Astrocyte (in vitro differentiated cells and primary cell): ENCODE results near the gene PPP2R2D.

Experiments used
- EZH2 ChIP-seq: IDR thresholded peaks from 2 replicates; pipeline ENCODE4 v1.6.1; 2012; ENCODE audit warnings: mild to moderate bottlenecking, low read length, inconsistent platforms; ENCODE audit not compliant: insufficient read depth
- TF ChIP-seq, protein P1 (sequence below): IDR thresholded peaks from 2 replicates; pipeline ENCODE4 v1.5.1; 2011; ENCODE audit warnings: low read depth, mild to moderate bottlenecking, inconsistent platforms, low read length, moderate library complexity; ENCODE audit not compliant: insufficient read depth

DNA sequence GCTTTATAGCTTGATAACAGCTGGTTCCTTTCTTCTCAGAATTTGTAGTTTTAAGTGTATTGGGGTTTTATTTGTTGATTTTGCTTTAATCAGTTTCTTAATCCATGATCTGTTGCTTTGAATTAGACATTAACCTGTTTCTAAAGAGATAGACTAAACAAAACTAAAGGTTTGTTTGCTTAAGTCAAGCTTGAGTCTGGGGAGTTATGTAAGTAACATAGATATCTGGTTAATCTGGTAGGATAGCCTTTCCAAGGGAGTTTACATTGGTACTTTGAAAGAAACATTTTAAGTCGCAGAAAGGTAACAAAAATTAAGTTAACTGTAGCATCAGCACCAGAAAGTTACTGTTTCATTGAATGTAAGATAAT lies 5.4 kb downstream of the PPP2R2D start:
- TF ChIP-seq, protein P1, sequence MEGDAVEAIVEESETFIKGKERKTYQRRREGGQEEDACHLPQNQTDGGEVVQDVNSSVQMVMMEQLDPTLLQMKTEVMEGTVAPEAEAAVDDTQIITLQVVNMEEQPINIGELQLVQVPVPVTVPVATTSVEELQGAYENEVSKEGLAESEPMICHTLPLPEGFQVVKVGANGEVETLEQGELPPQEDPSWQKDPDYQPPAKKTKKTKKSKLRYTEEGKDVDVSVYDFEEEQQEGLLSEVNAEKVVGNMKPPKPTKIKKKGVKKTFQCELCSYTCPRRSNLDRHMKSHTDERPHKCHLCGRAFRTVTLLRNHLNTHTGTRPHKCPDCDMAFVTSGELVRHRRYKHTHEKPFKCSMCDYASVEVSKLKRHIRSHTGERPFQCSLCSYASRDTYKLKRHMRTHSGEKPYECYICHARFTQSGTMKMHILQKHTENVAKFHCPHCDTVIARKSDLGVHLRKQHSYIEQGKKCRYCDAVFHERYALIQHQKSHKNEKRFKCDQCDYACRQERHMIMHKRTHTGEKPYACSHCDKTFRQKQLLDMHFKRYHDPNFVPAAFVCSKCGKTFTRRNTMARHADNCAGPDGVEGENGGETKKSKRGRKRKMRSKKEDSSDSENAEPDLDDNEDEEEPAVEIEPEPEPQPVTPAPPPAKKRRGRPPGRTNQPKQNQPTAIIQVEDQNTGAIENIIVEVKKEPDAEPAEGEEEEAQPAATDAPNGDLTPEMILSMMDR: no peak
- no peak for TF ChIP-seq EZH2
